Measurements from ENCODE around the gene TIMM17B.
"Not testable (repeated sequence)": the region's sequence is repeated elsewhere in the genome, so short reads cannot be mapped to it uniquely, and the experiment has no call there.

The TIMM17B gene

DNA sequence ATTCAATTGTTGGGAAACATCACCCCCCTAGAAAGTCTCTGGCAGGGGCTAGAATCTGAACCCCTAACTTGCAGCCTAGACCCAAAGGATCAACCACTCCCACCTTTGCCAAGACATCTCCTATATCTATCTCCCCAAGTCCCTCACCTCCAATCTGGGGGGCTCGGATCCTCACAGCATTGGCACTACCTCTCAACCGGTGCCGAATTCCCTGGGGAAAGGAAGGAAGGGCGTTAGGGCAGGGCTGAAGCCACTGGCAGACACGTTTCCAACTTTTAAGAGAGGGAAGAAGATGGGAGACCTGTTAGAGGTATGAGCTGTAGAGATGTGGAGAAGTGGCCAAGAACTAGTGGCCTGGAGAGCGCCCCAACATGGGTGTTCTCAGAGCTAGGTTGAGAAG is 2.7 kb downstream of the TIMM17B start:
- FAIRE-seq (no peak), DNase-seq (ENCODE audit: low spot score) (no peak)

DNA sequence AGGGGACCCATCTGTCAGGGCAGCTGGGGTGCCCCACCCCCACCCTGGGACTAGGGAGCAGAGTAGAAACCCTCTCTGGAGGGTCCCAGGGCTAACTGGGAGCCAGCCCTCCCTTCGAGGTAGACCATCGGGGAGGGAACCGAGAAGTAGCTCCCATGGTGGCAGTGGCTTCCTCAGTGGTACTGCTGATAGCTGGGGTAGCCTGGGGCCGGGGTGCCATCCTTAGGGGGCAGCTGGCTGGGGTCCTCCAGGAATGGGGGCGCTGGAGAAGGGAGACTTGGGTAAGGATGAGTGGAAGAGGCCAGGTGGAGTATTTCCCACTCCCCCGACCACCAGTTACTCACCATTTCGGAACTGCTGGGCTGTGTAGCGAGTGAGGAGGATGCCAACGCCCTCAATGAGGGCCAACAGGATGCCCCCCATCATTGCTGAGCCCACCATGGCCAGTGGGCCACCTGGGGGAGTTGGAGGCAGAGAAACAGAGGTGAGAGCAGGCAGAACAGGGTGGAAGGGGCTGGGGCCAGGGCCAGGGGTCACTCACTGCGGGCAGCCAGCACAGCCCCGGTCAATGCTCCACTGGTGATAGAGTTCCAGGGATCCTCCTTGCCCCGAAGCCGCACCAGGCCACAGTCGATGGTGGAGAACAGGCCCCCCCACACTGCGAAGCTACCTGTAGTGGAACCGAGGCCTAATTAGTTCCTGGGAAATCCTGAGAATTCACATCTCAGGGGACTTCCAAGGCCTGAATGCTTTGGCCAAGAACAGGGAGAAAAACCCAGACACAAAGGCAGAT is 3.8 kb downstream of the TIMM17B start:
- no peak for FAIRE-seq
- DNase-seq (ENCODE audit: low spot score) = no peak

DNA sequence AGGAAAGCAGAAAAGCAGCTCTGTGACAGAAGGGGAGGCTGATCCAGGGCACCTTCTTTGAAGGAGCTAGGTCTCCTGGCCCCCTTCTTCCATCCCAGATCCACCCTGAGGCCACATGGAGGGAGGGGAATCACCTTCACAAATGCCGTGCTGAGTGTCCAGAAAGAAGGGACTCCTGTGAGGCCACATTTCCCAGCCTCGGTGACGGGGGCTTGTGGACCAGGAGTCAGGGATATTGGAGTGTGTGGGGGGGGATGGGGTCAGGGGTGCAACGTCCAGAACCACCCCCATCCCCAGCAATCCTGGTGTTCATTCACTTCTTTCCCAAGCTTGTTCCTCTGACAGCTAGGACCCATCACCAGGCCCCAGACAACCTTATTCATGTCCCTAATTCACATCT is 4.7 kb downstream of the TIMM17B start:
- no peak for FAIRE-seq

DNA sequence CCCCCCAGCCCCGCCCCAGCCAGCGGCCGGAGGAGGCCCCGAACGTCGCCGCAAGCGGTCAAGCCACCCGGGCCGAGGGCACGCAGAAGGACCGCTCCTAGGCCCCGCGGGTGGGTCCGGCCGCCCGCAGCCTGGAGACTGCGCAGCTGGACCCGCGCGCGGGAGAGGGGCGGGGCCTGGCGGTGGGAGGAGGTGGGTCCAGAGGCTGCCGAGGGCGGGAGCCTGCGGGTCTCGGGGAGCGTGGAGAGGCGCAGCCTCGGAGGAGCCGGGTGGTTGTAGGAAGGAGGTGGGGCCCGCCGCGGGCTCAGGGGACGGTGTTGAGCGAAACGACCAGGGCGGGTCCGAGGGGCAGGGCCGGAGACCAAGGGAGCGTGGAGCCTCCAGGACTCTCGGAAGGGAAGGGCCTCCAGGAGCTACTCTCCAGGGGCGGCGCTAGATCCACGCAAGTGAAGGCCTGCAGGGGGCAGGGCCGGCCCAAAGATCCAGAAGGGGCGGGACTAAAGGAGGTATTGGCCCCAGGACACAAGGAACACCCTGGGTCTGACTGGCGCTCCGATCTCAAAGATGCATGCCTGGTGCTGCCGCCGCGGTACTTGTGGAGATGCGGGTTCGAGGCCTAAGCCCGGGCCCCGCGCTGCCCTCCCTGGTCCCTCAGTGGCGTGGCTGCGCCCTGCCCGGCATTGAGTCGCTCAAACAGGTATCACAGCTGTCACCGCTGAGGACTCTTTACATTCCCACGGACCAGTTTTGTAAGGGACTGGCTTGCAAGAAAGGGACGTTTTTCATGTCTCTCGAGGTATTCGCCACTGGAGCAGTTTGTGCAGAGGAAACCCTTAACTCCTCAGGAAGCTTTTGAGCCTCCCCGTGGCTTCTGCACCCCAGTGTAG is 5.9 kb downstream of the TIMM17B start:
- FAIRE-seq (no peak), DNase-seq (ENCODE audit: low spot score) (peak; percentile 86)

More for the DNA sequence above, 4.7 kb downstream of the TIMM17B start:
- no peak for DNase-seq (ENCODE audit: low spot score)

DNA sequence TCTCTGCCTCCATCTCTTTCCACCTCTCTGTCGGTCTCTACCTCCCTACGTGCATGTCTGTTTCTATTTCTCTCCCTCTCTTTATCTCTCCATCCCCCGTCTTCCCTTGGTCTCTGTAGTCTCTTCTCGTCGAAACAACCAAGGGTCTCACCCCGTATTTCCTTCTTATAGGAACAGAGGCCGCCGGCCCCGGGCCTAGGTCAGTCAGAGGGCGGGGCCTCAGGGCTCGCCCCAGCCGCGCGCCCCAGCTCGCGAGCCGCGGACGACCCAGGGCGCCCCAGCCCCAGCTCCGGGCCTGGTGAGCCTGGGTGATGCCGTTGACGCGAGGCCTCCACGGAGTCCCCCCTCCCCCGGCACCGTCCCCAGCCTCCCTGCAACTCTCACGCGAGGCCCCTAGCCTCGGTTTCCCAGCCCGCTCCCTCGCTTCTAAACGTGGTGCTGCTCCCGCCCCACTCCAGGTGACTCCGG is 6.6 kb downstream of the TIMM17B start:
- DNase-seq (ENCODE audit: low spot score) = peak; percentile 20

DNA sequence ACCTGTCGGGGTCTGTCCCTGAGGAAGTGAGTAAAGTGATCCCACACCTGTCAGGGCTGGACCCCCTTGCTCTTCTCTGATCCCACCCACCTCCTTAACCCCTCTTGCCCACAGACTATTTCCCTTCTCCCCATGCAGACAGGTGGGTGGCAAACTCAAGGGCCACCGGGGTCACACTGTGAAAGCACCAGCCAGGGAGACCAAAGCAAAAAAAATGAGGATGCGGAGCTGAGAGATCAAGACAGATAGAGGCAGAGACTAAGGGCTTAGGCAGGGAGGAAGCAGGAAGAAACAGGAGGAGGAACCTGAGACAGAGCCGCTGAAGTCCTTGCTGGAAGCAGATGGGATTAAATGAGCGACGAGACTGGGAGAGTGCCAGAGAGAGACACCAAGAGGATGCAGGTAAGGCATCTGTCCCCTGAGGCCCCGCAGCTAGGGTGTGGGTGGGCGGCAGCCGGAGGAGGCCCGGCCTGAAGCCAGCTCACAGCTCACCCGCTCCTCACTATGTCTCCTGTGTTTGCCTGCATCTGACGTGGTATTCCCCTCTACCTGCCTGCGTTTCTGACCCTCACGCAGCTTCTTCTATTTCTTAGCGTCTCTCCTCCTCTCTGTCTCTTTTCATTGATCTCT is 7.2 kb downstream of the TIMM17B start:
- DNase-seq (ENCODE audit: low spot score) (peak; percentile 10), FAIRE-seq (no peak)

More for the DNA sequence above, 6.6 kb downstream of the TIMM17B start:
- FAIRE-seq = no peak

DNA sequence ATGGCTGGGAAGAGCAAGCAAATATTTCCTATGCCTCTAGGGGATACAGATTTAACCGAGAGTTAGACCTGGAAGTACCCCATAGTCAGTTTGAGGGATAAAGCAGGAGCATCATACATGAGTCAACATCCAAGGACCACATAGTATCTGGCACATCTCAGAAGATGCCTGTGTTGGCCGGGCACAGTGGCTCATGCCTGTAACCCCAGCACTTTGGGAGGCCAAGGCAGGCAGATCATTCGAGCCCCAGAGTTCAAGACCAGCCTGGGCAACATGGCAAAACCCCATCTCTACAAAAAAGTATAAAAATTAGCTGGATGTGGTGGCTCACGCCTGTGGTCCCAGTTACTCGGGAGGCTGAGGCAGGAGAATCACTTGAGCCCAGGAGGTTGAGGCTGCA is 11.0 kb downstream of the TIMM17B start:
- not testable (repeated sequence) for DNase-seq (ENCODE audit: low spot score); FAIRE-seq

DNA sequence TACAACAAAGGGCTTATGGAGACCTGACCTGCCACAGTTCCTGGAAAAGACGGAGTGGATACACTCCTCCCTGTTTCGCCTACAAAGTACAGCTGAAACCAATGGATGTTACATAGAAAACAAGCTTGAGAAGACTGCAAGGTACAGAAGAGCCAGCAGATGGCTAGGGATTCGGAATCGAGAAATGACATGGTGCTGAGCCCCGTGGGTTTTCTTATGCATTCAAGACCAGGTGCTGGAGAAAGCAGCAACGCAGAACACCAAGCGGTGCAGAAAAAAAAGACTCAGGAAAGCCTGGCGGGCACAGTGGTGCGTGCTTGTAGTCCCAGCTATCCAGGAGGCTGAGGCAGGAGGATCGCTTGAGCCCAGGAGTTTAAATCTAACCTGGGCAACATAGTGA is 13.8 kb downstream of the TIMM17B start:
- DNase-seq (ENCODE audit: low spot score) (no peak), FAIRE-seq (no peak)

DNA sequence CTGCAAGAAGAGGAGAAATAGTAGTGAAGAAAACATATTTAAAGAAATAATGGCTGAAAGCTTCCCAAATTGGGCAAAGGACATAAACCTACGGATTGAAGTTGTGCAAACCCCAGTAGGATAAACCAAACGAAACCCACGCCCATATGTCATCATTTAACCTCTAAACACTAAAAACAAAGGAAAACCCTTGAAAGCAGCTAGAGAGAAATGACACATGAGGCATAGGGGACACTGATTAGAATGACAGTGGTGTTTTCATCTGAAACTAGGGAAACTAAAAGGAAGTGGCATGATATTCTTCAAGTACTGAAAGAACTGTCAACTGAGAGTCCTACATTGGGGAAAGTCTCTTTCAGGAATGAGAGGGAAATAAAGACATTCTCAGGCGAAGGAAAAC is 20.6 kb downstream of the TIMM17B start:
- FAIRE-seq = not testable (repeated sequence)

DNA sequence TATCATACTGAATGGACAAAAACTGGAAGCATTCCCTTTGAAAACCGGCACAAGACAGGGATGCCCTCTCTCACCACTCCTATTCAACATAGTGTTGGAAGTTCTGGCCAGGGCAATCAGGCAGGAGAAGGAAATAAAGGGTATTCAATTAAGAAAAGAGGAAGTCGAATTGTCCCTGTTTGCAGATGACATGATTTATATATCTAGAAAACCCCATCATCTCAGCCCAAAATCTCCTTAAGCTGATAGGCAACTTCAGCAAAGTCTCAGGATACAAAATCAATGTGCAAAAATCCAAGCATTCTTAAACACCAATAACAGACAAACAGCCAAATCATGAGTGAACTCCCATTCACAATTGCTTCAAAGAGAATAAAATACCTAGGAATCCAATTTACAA is 25.6 kb downstream of the TIMM17B start:
- not testable (repeated sequence) for DNase-seq (ENCODE audit: low spot score); FAIRE-seq

More for the DNA sequence above, 20.6 kb downstream of the TIMM17B start:
- DNase-seq (ENCODE audit: low spot score) = not testable (repeated sequence)

DNA sequence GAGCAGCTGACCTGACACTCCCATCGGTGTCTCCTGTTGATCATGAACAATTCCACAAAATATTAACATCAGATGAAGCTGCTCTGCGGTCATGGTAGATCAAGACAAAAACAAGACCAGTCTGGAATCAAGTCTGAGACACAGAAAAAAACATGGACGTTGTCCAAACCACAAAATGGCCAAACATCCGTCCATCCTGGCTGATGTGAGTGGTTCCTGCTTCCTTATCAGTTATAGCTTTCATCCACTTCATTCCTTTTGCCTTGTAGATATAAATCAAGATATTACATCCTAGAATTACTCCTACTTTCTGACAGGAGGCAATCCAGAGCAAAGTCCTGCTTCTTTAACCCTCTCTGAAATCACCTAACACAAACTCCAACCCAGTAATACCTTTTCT is 33.4 kb downstream of the TIMM17B start:
- FAIRE-seq = no peak
- peak; percentile 48 for DNase-seq (ENCODE audit: low spot score)

DNA sequence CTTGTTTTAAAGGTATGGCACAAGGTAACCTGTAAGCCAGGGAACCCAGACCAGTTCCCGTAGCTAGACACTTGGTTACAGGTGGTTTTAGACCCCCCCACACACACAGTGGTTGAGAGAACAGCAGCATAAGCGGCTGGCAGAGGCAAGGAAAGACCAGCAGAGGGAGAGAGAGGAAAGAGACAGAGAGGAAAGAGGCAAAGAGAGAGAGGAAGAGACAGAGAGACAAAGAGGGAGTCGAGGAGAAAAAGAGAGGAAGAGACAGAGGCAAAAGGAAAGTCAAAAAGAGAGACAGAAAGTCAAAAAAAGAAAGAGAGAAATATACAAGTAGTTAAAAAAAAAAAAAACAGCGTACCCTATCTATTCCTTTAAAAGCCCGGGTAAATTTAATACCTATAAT is 42.7 kb downstream of the TIMM17B start:
- FAIRE-seq (no peak), DNase-seq (ENCODE audit: low spot score) (no peak)

DNA sequence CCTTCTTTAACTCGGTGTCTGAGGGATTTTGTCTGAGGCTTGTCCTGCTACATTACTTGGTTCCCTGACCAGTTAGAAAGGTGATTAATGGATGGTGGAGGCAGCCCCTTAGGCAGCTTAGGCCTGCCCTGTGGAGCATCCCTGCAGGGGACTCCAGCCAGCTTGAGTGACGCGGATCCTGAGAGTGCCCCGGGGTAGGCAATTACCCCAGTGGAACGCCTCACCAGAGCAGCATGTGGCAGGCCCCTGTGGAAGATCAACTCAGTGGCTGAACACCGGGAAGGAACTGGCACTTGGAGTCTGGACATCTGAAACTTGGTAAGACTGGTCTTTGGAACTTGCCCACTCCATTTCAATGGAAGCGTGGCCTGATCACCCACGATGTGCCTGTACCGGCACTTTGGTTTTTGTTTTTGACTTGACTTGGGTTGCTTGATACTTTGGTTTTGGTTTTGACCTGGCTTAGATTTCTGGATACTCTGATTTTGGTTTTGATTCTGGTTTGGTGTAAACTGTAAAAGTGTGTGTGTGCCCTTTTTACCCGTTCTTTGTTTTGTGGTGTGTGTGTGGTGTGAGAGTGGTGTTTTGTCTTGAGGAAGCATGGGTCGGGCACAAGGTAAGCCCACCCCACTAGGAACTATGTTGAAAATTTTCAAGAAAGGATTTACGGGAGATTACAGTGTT is 43.3 kb downstream of the TIMM17B start:
- not testable (repeated sequence) for FAIRE-seq; DNase-seq (ENCODE audit: low spot score)

DNA sequence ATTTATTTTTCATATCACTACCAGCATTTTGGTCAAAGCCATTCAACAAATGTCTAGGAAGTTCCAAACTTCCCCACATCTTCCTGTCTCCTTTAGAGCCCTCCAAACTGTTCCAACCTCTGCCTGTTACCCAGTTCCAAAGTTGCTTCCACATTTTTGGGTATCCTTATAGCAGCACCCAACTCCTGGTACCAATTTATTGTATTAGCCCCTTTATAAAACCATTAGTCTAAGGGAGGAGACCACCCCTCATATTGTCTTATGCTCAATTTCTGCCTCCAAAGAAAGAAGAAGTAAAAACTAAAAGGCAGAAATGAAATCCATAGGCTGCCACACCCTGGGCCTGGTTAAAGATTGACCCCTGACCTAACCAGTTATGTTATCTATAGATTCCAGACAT is 44.1 kb downstream of the TIMM17B start:
- not testable (repeated sequence) for FAIRE-seq; DNase-seq (ENCODE audit: low spot score)

DNA sequence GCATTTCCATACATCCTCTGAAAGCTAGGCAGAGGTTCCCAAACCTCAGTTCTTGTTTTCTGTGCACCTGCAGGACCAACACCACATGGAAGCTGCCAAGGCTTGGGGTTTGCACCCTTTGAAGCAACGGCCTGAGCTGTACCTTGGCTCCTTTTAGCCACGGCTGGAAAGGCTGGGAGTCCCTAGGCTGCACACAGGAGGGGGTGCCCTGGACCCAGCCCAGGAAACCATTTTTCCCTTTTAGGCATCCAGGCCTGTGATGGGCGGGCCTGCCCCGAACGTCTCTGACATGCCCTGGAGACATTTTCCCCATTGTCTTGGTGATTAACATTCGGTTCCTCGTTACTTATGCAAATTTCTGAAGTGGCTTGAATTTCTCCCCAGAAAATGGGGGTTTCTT is 44.7 kb downstream of the TIMM17B start:
- DNase-seq (ENCODE audit: low spot score) (no peak), FAIRE-seq (no peak)

DNA sequence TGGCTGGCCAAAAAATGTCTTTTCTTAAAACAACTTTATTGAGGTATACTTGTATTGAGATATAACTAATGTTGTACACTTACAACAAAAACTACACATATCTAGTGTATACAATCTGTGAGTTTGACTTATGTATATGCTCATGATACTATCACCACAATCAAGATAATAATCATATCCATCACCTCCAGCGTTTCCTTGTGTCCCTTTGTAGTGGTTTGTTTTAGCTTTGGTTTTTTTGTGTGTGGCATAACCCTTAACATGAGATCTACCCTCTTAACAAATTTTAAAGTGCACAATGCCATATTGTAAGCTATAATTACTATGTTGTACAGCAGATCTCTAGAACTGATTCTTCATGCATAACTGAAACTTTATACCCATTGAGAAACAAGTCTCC is 48.7 kb downstream of the TIMM17B start:
- DNase-seq (ENCODE audit: low spot score) = no peak
- no peak for FAIRE-seq
